CD4-positive, CD25-positive, alpha-beta regulatory T cell (primary cell): ENCODE results near the gene ZKSCAN7. TPM values are rescaled to one million over a fixed set of nuclear protein-coding genes. Genes with fewer than 3 reads are reported as not detected.
A peak's percentile ranks its signal among the peaks of the same experiment; 100 is the strongest.
"Not testable (repeated sequence)": the region's sequence is repeated elsewhere in the genome, so short reads cannot be mapped to it uniquely, and the experiment has no call there.

Experiments
- ATAC-seq, 2 donors: fragments of 150-1000 bp; cut with Tn5 transposase; one replicate each; pipeline ENCODE4 v1.10.0; 2021; ENCODE audit warnings: low read depth in 2 of 2, moderate number of reproducible peaks in 2 of 2, moderate library complexity in 1 of 2
- DNase-seq, 3 donors: peaks; one replicate each; pipeline versions ENCODE4 v3.0.0 to v3.0.0-alpha.2; 2012 to 2022; ENCODE audit warnings: mixed read lengths in 1 of 3
- H3K27ac ChIP-seq: one replicate; pipeline ENCODE4 v1.7.0; 2013; ENCODE audit warnings: mild to moderate bottlenecking, low read length; ENCODE audit not compliant: insufficient read depth, poor library complexity, severe bottlenecking
- H3K27me3 ChIP-seq: one replicate; pipeline ENCODE4 v1.7.0; 2013; ENCODE audit warnings: low read length; ENCODE audit not compliant: control insufficient read depth, insufficient read depth
- H3K36me3 ChIP-seq: one replicate; pipeline ENCODE4 v1.7.0; 2013; ENCODE audit warnings: mild to moderate bottlenecking, low read length, moderate library complexity; ENCODE audit not compliant: control insufficient read depth, insufficient read depth
- H3K4me1 ChIP-seq: 2 replicates; pipeline ENCODE4 v1.7.0; 2013; ENCODE audit warnings: mild to moderate bottlenecking, low read length; ENCODE audit not compliant: insufficient read depth, control insufficient read depth, poor library complexity, severe bottlenecking
- H3K4me3 ChIP-seq: one replicate; pipeline ENCODE4 v1.7.0; 2013; ENCODE audit warnings: low read depth, mild to moderate bottlenecking, low read length, moderate library complexity
- H3K9me3 ChIP-seq, 2 experiments: 1 replicate in 1 of 2; 2 replicates in 1 of 2; pipeline ENCODE4 v1.7.0; 2013; ENCODE audit warnings: low read length in 2 of 2, mild to moderate bottlenecking in 1 of 2, moderate library complexity in 1 of 2; ENCODE audit not compliant: control insufficient read depth in 2 of 2
- H3K27ac Mint-ChIP-seq, 3 donors: one replicate each; pipeline ENCODE4 v1.8.0; 2020 to 2022; ENCODE audit warnings: mild to moderate bottlenecking in 3 of 3, mixed read lengths in 3 of 3, moderate library complexity in 2 of 3
- H3K27me3 Mint-ChIP-seq: one replicate; pipeline ENCODE4 v1.8.0; 2022; ENCODE audit warnings: mild to moderate bottlenecking, mixed read lengths
- H3K36me3 Mint-ChIP-seq: one replicate; pipeline ENCODE4 v1.8.0; 2020; ENCODE audit warnings: mixed read lengths
- H3K4me1 Mint-ChIP-seq, 4 donors: one replicate each; pipeline ENCODE4 v1.8.0; 2020 to 2022; ENCODE audit warnings: mixed read lengths in 4 of 4, mild to moderate bottlenecking in 1 of 4
- H3K4me3 Mint-ChIP-seq, 4 donors: one replicate each; pipeline ENCODE4 v1.8.0; 2020 to 2022; ENCODE audit warnings: mild to moderate bottlenecking in 4 of 4, mixed read lengths in 4 of 4, moderate library complexity in 3 of 4
- H3K9me3 Mint-ChIP-seq, 7 donors: one replicate each; pipeline ENCODE4 v1.8.0; 2020 to 2022; ENCODE audit warnings: mixed read lengths in 7 of 7, mild to moderate bottlenecking in 3 of 7, moderate library complexity in 2 of 7
- polyA plus RNA-seq, 4 donors: library from polyadenylated mRNA; unstranded; fragments of 300-500 nt; fragmentation: Illumina TruSeq; gene quantifications; one replicate each; pipeline ENCODE4 v1.2.3, GENCODE V29; 2021
- total RNA-seq: library from RNA; stranded (reverse); gene quantifications from one replicate; pipeline ENCODE4 v1.2.3, GENCODE V29; 2022

The ZKSCAN7 gene
- total and polyA plus RNA-seq, 5 donors from 2014 or later = 1.2 to 3.0 (median 1.7) TPM

GRCh38 chr3:44576613-44577012 lies 21.6 kb downstream of the ZKSCAN7 start:
- peaks cover 12 to 31% of the 10 kb centered on the region in 2 experiments for H3K9me3 ChIP-seq
- no peaks in the 10 kb centered on the region for H3K27me3 ChIP-seq
- Mint-ChIP-seq H3K4me3 (no peak overlapping the region), H3K27me3 (peaks cover 2% of the 10 kb centered on the region), H3K36me3 (peaks cover 5% of the 10 kb centered on the region), H3K9me3 (peaks cover 4 to 45% (median 25%) of the 10 kb centered on the region in 7 donors), H3K27ac (peak overlapping the region in 1 of 3 donors; percentile 32), H3K4me1 (no peaks in the 10 kb centered on the region)
- no peak overlapping the region for H3K4me3 ChIP-seq
- no peak overlapping the region for H3K27ac ChIP-seq
- H3K36me3 ChIP-seq = no peaks in the 10 kb centered on the region
- DNase-seq = no peak
- no peak for ATAC-seq
- H3K4me1 ChIP-seq = no peaks in the 10 kb centered on the region

GRCh38 chr3:44577354-44577952 lies 22.5 kb downstream of the ZKSCAN7 start:
- not testable (repeated sequence) for H3K4me3 Mint-ChIP-seq, H3K36me3 ChIP-seq, ATAC-seq, H3K27me3 ChIP-seq, H3K27ac ChIP-seq, H3K4me3 ChIP-seq, H3K4me1 ChIP-seq, H3K27ac Mint-ChIP-seq, H3K4me1 Mint-ChIP-seq, DNase-seq, H3K36me3 Mint-ChIP-seq
- Mint-ChIP-seq H3K9me3 (peaks cover 4 to 45% (median 22%) of the 10 kb centered on the region in 7 donors), H3K27me3 (peaks cover 11% of the 10 kb centered on the region)
- peaks cover 9 to 25% of the 10 kb centered on the region in 2 experiments for H3K9me3 ChIP-seq

- not testable (repeated sequence) for H3K4me3 Mint-ChIP-seq, DNase-seq, H3K36me3 ChIP-seq, H3K27ac ChIP-seq, ATAC-seq, H3K4me3 ChIP-seq, H3K4me1 ChIP-seq, H3K27ac Mint-ChIP-seq, H3K4me1 Mint-ChIP-seq, H3K36me3 Mint-ChIP-seq, H3K27me3 ChIP-seq
- H3K9me3 Mint-ChIP-seq = peaks cover 4 to 40% (median 19%) of the 10 kb centered on the region in 7 donors
- H3K27me3 Mint-ChIP-seq = peaks cover 17% of the 10 kb centered on the region
- peaks cover 6 to 19% of the 10 kb centered on the region in 2 experiments for H3K9me3 ChIP-seq
Observed at GRCh38 chr3:44578316-44578715, 23.3 kb downstream of the ZKSCAN7 start.

- not testable (repeated sequence) for H3K36me3 Mint-ChIP-seq, H3K4me1 ChIP-seq, H3K4me3 Mint-ChIP-seq, H3K4me3 ChIP-seq, H3K36me3 ChIP-seq, H3K27ac Mint-ChIP-seq, H3K4me1 Mint-ChIP-seq, ATAC-seq, H3K27ac ChIP-seq, DNase-seq, H3K27me3 ChIP-seq
- Mint-ChIP-seq H3K9me3 (peaks cover 4 to 40% (median 19%) of the 10 kb centered on the region in 7 donors), H3K27me3 (peaks cover 24% of the 10 kb centered on the region)
- H3K9me3 ChIP-seq = peaks cover 5 to 19% of the 10 kb centered on the region in 2 experiments
Observed at GRCh38 chr3:44578924-44579515, 24.0 kb downstream of the ZKSCAN7 start.

- H3K4me3 Mint-ChIP-seq, DNase-seq, H3K36me3 ChIP-seq, H3K4me3 ChIP-seq, ATAC-seq, H3K4me1 Mint-ChIP-seq, H3K4me1 ChIP-seq, H3K36me3 Mint-ChIP-seq, H3K27me3 ChIP-seq, H3K27ac Mint-ChIP-seq, H3K27ac ChIP-seq: not testable (repeated sequence)
- peaks cover 30% of the 10 kb centered on the region for H3K27me3 Mint-ChIP-seq
- H3K9me3 ChIP-seq = peaks cover 10 to 13% of the 10 kb centered on the region in 2 experiments
- H3K9me3 Mint-ChIP-seq = peaks cover 4 to 38% (median 17%) of the 10 kb centered on the region in 7 donors
Observed at GRCh38 chr3:44579749-44580148, 24.8 kb downstream of the ZKSCAN7 start.

GRCh38 chr3:44580971-44581370 lies 26.0 kb downstream of the ZKSCAN7 start:
- DNase-seq, H3K27ac ChIP-seq, H3K36me3 Mint-ChIP-seq, ATAC-seq, H3K4me3 ChIP-seq, H3K27me3 ChIP-seq, H3K36me3 ChIP-seq, H3K27ac Mint-ChIP-seq, H3K4me3 Mint-ChIP-seq, H3K4me1 ChIP-seq: not testable (repeated sequence)
- Mint-ChIP-seq H3K9me3 (peaks cover 2 to 33% (median 13%) of the 10 kb centered on the region in 7 donors), H3K4me1 (peaks cover 0 to 12% (median 2%) of the 10 kb centered on the region in 4 donors), H3K27me3 (peaks cover 41% of the 10 kb centered on the region)
- peaks cover 10 to 11% of the 10 kb centered on the region in 2 experiments for H3K9me3 ChIP-seq

- no peaks in the 10 kb centered on the region for H3K36me3 ChIP-seq
- Mint-ChIP-seq H3K36me3 (peaks cover 24% of the 10 kb centered on the region), H3K27me3 (peaks cover 44% of the 10 kb centered on the region), H3K9me3 (peaks cover 2 to 23% (median 15%) of the 10 kb centered on the region in 7 donors), H3K27ac (no peak within 1 kb of the TSS), H3K4me3 (peak within 1 kb of the TSS in 2 of 4 donors; percentile 35 to 65), H3K4me1 (peaks cover 0 to 12% (median 2%) of the 10 kb centered on the region in 4 donors)
- DNase-seq (no peak), ATAC-seq (peak; percentile 14 to 31)
- H3K9me3 ChIP-seq = peaks cover 0 to 12% of the 10 kb centered on the region in 2 experiments
- H3K4me3 ChIP-seq = no peak within 1 kb of the TSS
- H3K27ac ChIP-seq = no peak within 1 kb of the TSS
- H3K27me3 ChIP-seq = peaks cover 11% of the 10 kb centered on the region
- no peaks in the 10 kb centered on the region for H3K4me1 ChIP-seq
Observed at GRCh38 chr3:44584646-44585501, 29.9 kb downstream of the ZKSCAN7 start, which contains the start of gene ZNF660. Gene ZNF660 (plus strand): TSS chr3:44584964. CDS start chr3:44594194, 9,230 bp downstream.
